LNCaP clone FGC (cell line): ENCODE results near the gene DOCK3.

Experiments
- DNase-seq: peaks from one replicate; pipeline ENCODE4 v3.0.0-alpha.2; 2011; ENCODE audit warnings: low read depth
- H3K4me3 ChIP-seq: 2 replicates; pipeline ENCODE4 v1.5.1; 2011; ENCODE audit warnings: mild to moderate bottlenecking, low read depth, low read length, control low read depth
- TF ChIP-seq, protein P1 (sequence below): IDR thresholded peaks from 2 replicates; pipeline ENCODE4 v1.5.1; 2012; ENCODE audit warnings: mild to moderate bottlenecking; ENCODE audit not compliant: control insufficient read depth, insufficient read depth; ENCODE audit errors: extremely low read depth

Gene DOCK3

DNA sequence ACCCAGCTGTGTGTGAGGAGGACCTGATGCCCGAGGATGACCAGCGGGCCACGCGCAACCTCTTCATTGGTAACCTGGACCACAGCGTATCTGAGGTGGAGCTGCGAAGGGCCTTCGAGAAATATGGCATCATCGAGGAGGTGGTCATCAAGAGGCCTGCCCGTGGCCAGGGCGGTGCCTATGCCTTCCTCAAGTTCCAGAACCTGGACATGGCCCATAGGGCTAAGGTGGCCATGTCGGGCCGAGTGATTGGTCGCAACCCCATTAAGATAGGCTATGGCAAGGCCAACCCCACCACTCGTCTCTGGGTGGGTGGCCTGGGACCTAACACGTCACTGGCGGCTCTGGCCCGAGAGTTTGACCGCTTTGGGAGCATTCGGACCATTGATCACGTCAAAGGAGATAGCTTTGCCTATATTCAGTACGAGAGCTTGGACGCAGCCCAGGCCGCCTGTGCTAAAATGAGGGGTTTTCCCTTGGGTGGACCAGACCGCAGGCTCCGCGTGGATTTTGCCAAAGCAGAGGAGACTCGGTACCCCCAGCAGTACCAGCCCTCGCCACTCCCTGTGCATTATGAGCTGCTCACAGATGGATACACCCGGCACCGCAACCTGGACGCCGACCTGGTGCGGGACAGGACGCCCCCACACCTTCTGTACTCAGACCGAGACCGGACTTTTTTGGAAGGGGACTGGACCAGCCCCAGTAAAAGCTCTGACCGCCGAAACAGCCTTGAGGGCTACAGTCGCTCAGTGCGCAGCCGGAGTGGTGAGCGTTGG lies 717.8 kb downstream of the DOCK3 start:
- TF ChIP-seq, protein P1, sequence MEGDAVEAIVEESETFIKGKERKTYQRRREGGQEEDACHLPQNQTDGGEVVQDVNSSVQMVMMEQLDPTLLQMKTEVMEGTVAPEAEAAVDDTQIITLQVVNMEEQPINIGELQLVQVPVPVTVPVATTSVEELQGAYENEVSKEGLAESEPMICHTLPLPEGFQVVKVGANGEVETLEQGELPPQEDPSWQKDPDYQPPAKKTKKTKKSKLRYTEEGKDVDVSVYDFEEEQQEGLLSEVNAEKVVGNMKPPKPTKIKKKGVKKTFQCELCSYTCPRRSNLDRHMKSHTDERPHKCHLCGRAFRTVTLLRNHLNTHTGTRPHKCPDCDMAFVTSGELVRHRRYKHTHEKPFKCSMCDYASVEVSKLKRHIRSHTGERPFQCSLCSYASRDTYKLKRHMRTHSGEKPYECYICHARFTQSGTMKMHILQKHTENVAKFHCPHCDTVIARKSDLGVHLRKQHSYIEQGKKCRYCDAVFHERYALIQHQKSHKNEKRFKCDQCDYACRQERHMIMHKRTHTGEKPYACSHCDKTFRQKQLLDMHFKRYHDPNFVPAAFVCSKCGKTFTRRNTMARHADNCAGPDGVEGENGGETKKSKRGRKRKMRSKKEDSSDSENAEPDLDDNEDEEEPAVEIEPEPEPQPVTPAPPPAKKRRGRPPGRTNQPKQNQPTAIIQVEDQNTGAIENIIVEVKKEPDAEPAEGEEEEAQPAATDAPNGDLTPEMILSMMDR = no peak
- H3K4me3 ChIP-seq = peak overlapping the region; percentile 81
- no peak for DNase-seq

- TF ChIP-seq, protein P1 = no peak
- DNase-seq = no peak
- H3K4me3 ChIP-seq = no peak overlapping the region
Measured at GRCh38 chr3:51393134-51393495, 718.4 kb downstream of the DOCK3 start.

- H3K4me3 ChIP-seq = no peak overlapping the region
- no peak for DNase-seq
Measured at GRCh38 chr3:51393564-51393963, 718.8 kb downstream of the DOCK3 start.

GRCh38 chr3:51394541-51394940 lies 719.8 kb downstream of the DOCK3 start:
- no peak overlapping the region for H3K4me3 ChIP-seq
- TF ChIP-seq, protein P1 = no peak
- DNase-seq = no peak

More at GRCh38 chr3:51393564-51393963, 718.8 kb downstream of the DOCK3 start:
- TF ChIP-seq, protein P1 = no peak

DNA sequence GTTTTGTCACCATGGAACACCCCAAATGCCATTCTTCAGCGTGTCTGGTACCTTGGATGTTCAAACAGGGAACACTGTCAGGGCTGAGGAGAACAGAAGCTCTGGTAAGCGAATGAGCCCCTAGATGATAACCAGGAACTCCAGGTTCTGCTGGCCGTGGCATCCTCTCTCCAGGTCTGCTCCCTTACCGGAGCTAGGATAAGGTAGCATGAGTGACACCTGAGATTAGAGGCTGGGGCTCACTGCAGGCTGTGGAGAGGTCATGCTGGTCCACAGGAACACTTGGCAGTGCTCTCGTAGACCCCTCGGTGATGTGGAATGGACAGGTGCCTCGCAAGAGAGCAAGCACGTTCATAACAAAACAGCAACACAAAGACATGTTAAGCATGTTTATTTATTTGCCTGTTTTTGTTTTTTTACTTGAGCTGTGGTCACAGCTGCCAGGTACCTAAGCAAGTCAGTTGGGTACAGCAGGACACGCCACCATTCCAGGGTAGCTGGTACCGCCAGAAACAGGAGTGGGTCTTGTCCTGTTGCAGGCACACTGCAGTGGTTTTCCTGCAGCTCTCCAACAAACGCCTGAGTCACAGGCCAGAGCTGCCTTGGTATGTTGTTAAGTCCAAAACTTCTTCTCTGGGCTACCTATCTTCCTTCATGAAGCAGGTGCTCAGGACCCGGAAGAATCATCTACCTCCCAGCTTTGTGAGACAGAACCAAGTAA lies 720.9 kb downstream of the DOCK3 start:
- no peak overlapping the region for H3K4me3 ChIP-seq
- TF ChIP-seq, protein P1 = no peak
- no peak for DNase-seq

DNA sequence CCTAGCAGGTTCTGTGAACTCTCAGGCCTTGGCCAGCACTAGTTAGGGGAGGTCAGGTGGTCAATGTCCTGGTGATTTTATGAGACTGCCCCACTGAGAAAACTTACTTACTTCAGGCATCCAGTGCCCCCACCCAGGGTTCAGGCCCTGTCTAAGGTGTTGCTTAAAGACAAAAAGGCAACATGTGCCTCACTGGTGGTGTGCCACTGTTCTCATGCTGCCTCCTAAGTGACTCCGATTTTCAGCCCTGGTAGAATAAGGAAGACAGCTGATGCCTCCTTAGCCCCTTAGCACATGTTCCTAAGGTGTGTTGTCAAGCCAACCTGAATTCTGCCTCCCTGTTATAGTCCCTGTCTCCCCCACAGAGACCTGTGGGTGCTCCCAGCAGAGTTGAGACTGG lies 721.7 kb downstream of the DOCK3 start:
- no peak overlapping the region for H3K4me3 ChIP-seq
- TF ChIP-seq, protein P1 = no peak
- no peak for DNase-seq
